NCI-H1436 (cell line): ENCODE measurements around the gene MLLT3.

Experiments
- DNase-seq: peaks from one replicate; lab custom pipeline; 2025; lab: John Stamatoyannopoulos, UW

MLLT3 gene

GRCh38 chr9:20557890-20558565 is 64.3 kb downstream of the MLLT3 start:
- no peak for DNase-seq

GRCh38 chr9:20557285-20557684 is 65.0 kb downstream of the MLLT3 start:
- no peak for DNase-seq

DNA sequence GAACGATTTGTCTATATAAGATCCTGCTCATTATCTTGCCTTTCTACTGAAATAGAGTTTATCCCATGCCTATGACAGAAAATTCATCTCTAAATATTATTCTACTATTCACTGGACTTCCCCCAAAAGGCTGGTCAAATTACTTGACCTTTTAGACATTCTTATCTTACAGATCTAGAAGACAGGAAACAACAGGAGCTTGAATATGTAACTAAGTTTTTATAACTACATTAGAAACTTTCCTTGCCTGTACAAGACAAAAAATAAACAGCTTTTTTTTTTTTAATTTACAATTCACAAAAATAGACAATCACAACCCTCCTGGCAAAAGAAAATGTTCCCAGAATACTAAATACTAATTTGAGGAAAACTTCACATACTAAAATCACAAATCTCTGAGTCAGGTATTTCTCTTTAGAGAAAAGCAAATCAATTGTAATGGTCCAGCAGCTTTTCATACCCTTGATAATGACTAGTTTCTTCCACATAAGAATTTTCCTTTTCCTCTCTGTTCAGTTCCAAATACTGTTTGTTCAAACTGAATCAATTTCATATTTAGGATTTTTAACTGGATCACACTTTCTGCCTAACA is 68.6 kb downstream of the MLLT3 start:
- DNase-seq = no peak

- no peak for DNase-seq
Measured at GRCh38 chr9:20552874-20553557, 69.3 kb downstream of the MLLT3 start.

DNA sequence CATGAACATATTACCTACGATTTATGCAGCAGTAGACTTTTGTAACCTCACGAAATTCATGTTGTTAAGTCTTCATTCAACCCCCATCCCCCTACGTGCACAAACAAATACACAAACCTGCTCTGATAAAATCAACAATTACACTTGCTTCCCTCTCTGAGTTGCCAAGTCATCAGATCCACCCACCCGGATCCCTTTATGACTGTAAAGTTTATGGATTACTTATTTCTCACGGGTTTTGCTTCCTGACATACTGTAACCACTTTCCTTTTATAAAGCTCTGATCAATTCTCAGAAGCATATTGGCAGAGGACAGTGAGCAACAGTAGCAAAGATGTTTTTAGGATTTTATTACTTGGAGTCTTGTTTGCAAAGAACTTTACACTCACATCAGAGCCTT is 70.5 kb downstream of the MLLT3 start:
- DNase-seq = no peak

DNA sequence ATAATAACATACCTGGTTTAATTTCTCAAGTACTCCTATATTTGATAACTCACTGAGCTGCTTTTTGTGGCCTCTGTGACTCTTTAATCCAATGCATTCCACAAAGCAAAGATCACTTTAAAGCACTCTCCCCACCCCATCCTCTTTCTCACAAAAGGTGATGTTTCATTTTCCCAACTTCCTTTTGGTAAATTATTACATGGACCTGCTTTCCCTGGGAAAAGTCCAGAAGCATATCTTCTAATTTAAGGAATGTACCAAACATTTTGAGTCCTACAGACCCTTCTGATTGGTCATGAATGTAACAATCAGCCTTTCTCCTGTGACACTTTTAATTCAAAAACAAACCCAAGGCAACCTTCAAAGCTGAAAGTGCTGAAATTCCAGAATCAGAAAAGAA is 71.1 kb downstream of the MLLT3 start:
- no peak for DNase-seq

GRCh38 chr9:20550326-20550725 is 72.0 kb downstream of the MLLT3 start:
- no peak for DNase-seq

GRCh38 chr9:20549053-20549452 is 73.2 kb downstream of the MLLT3 start:
- no peak for DNase-seq

DNA sequence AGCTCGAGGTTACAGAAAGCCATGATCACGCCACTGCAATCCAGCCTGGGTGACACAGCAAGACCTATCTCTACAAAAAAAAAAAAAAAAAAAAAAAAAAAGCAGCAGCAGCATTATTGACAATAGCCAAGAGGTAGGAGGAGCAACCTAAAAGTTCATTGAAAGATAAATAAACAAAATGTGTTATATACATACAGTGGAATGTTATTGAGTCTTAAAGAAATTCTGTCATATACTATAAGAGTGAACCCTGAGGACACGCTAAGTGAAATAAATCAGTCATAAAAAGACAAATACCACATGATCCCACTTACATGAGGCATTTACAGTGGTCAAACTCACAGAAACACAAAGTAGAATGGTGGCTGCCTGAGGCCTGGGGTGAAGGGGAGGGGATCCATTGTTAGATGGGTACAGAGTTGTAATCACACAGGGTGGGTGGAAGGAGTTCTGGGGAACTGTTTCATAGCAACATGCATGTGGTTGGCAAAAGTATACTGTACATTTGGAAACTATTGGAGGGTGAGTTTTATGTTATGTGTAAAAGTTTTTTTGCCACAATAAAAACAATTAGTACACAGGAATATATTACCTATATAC is 77.2 kb downstream of the MLLT3 start:
- no peak for DNase-seq

DNA sequence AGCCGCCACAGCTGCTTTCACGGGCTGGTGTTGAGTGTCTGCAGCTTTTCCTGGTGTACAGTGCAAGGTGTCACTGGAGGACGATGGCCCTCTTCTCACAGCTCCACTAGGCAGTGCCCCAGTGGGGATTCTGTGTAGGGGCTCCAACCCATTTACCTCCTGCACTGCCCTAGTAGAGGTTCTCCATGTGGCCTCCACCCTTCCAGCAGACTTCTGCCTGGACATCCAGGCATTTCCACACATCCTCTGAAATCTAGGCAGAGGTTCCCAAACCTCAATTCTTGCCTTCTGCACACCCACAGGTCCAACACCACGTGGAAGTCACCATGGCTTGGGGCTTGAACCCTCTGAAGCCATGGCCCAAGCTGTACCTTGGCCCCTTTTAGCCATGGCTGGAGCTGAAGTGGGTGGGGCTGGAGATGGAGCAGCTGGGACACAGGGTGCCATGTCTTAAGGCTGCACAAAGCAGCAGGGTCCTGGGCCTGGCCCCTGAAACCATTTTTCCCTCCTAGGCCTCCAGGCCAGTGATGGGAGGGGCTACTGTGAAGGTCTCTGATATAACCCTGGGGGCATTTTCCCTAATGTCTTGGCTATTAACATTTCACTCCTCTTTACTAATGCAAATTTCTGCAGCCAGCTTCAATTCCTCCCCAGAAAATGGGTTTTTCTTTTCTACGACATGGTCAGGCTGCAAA is 82.0 kb downstream of the MLLT3 start:
- no peak for DNase-seq

DNA sequence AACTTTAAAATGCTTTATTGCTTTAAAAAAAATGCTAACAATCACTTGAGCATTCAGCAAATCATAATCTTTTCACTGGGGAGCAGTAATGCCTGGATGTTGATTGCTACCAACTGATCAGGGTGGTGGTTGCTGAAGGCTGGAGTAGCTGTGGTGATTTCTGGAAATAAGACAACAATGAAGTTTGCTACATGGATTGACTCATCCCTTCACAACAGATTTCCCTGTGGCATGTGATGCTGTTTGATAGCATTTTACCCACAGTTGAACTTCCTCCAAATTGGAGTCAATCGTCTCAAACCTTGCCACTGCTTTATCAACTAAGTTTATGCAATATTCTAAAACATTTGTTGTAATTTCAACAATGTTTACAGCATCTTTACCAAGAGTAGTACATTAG is 83.3 kb downstream of the MLLT3 start:
- DNase-seq = no peak

GRCh38 chr9:20538092-20538491 is 84.2 kb downstream of the MLLT3 start:
- DNase-seq = no peak

DNA sequence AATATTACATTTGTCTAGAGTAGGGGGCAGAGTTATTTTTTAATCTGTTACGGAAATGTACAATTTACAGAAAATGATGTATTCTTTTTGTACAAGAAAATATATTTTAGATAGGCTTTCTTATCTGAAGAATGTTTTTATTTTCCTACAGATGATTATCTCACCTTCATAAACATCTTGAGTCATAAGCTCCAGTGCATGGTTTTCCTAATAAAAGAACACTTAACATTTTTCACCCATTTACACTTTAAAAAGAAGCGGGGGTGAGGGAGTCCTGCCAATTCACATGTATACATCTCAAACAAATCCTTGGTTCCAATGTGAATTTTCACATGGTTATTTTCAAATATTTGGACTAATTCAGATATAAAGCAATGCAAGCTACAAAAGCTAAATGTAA is 85.0 kb downstream of the MLLT3 start:
- no peak for DNase-seq

- no peak for DNase-seq
Measured at GRCh38 chr9:20532584-20532983, 89.7 kb downstream of the MLLT3 start.

DNA sequence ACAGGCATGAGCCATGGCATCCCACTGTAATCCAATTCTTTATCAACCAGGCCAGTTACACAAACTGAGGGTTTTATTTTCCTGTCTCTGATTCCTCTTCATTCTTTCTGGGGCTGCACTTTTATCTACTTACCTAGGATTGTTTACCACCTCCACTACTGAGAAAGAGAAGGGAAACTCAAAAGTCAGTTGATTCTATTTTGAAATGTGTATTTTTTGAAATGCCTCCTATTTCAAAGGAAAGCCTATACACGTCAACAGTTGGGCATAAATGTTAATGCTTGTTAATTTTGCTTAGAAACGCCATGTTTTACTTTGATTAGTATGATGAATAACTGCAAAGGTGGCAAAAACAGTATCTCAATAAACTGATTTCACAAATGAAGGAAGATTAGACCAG is 92.5 kb downstream of the MLLT3 start:
- no peak for DNase-seq

DNA sequence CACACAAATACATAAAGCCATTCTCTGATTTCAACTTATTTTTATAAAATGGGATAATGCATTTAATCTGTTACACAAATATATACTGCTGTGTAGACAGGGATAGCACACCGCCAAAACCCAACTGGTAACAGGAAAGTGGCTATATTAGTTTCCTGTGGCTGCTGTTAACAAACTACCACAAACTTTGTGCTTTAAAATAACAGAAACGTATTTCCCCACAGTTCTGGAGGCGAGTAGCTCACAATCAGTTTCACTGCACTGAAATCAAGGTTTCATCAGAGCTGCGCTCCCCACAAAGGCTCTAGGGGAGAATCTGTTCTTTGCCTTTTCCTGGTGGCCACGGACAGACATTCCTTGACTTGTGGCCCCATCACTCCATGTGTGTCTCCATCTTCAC is 94.0 kb downstream of the MLLT3 start:
- DNase-seq = no peak

DNA sequence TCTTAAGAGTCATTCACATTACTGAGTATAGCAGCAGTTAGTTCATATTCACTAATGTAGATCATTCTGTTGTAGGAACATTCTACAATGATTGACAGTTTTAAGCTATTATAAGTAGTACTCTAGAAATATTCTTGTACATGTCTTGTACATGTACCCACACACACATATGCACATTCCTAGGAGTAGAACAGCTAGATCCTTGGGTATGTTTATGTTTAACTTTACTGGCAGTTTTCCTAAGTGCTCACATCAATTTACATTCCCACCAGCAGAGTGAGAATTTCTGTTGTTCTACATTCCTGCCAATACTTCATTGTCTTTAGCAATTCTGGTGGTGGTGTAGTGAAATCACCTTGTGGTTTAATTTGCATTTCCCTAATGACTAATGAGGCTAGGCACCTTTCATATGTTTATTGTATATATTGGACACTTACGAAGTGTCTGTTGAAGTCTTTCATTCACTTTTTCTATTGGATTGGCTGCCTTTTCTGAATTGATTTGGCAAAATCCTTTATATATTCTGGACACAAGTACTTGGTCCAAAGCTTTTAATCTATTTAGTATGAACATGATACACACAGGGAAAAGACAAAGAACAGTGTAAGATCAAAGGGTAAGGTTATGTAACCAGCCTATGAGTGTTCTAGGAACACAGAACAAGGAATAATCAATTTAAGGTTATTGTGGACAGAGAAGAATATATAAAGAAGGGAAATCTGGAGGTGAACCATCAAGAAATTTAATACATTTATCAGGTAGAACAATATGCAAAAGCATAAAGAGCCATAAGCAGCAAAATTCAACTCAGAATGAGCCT is 95.6 kb downstream of the MLLT3 start:
- no peak for DNase-seq

DNA sequence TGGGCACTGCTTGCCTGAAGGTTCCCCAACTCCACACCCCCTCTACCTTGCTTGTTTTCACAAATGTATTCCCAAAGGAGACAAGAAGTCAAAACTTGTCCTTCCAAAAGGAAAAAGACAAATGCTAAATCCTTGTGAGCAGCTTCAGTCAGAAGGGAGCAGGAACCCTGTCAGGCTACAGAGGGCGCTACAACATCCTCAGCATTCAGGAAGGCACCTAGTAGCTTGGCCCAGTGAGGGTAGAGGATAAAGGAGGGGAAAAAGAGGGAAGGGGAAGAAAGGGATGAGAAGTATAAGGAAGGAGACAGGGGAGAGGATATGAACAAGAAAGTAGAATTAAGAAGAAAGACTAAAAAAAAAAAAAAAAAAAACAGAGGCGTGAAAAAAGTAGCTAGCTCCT is 97.5 kb downstream of the MLLT3 start:
- DNase-seq = no peak

DNA sequence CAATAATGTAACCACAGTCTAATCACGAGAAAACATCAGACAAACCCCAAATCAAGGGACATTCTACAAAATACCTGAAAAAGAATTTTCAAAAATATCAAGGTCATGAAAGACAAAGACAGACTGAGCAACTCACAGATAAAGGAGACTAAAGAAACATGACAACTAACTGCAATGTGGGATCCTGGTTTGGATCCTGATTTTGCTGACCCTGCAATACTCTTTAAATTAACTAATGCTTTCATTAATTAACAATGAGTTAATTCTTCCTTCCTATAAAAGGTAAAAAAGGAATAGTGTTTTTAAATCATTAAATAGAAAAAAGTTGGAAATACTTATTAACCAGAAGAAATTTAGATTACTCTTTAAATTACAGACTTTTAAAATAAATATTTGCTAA is 103.6 kb downstream of the MLLT3 start:
- DNase-seq = no peak

DNA sequence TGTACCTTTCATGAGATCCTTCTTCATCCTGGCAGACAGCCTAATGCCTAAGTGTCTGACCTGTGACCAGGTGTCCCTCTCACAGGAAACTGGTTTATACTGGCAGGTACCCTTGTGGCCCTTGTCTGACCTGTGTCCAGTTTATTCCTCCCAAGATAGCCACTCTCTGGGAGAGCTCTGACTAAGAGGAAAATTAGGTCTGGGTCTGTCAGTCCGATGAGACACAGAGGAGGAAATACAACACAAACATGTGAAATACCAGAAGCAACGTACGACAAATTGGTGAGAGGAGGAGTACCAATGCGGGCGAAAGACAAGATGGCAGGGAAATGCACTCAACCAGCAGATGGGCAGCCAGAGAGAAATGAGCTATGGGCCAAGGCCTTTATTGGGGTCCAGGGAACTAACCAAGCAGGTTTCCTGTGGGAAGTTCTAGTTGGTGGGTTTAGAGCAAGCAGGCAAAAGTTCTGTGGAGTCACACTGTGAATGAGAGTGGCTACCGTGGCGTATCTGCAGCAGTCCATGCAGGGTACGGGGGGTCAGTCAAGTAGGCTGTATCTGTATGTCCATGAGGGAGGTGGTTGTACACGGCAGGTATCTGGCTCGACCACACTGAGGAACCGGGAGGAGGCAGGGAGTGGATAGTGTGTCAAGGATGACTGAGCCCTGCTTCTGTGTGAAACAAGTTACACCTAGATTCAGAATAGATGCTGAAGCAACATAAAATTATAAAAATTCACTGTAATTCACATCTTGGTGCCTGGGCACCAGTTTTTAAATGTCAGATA is 109.0 kb downstream of the MLLT3 start:
- DNase-seq = no peak

- no peak for DNase-seq
Measured at GRCh38 chr9:20512636-20513035, 109.7 kb downstream of the MLLT3 start.
